SK-N-SH (cell line): ENCODE data around the gene MEIOC. TPM values are rescaled to one million over a fixed set of nuclear protein-coding genes. Genes with fewer than 3 reads are reported as not detected.

Experiments
- CTCF ChIA-PET: fragments of 300-600, 350-600 bp; formaldehyde crosslinking; extraction: SDS; loops from one replicate; lab custom pipeline; 2021; lab: Yijun Ruan, JAX
- POLR2A ChIA-PET: fragments of 350-600 bp; sonication (Branson Sonifier 250); formaldehyde crosslinking; extraction: SDS; loops from one replicate; lab custom pipeline; 2020; ENCODE audit warnings: antibody characterized with exemption, inconsistent platforms; lab: Yijun Ruan, JAX
- DNase-seq: peaks from one replicate; pipeline ENCODE4 v3.0.0; 2012
- H2AFZ ChIP-seq: fragments of 200-600 bp; sonication (generic); 2 replicates; pipeline ENCODE4 v1.8.1; 2016; ENCODE audit warnings: antibody characterized with exemption, mild to moderate bottlenecking, low read depth
- H3F3A ChIP-seq: fragments of 200-600 bp; sonication (generic); replicated peaks from 2 replicates; pipeline ENCODE3; 2016; ENCODE audit warnings: antibody characterized with exemption, mild to moderate bottlenecking; ENCODE audit not compliant: insufficient read depth
- H3K27ac ChIP-seq, 2 experiments: fragments of 200-500 bp in 1 of 2; fragments of 200-600 bp in 1 of 2; sonication (Bioruptor generic) in 1 of 2; sonication (generic), shearing (Covaris generic) in 1 of 2; 2 replicates each; pipeline versions ENCODE4 v1.5.1 to v1.6.1; 2014 to 2016; ENCODE audit warnings: low read depth in 2 of 2, inconsistent platforms in 1 of 2, low read length in 1 of 2, mild to moderate bottlenecking in 1 of 2, mixed read lengths in 1 of 2
- H3K27me3 ChIP-seq: fragments of 200-600 bp; sonication (generic), shearing (Covaris generic); 2 replicates; pipeline ENCODE4 v1.6.1; 2016; ENCODE audit warnings: mixed run types; ENCODE audit not compliant: insufficient read depth
- H3K36me3 ChIP-seq, 2 experiments: fragments of 200-500 bp in 1 of 2; fragments of 200-600 bp in 1 of 2; sonication (Bioruptor generic) in 1 of 2; sonication (generic) in 1 of 2; replicated peaks in 1 of 2; 2 replicates each; pipeline versions ENCODE3 to v1.5.1; 2014 to 2016; ENCODE audit warnings: low read length in 1 of 2, mild to moderate bottlenecking in 1 of 2; ENCODE audit not compliant: insufficient read depth in 2 of 2, control insufficient read depth in 1 of 2
- H3K4me1 ChIP-seq, 2 experiments: fragments of 200-500 bp in 1 of 2; fragments of 200-600 bp in 1 of 2; sonication (Bioruptor generic) in 1 of 2; sonication (generic), shearing (Covaris generic) in 1 of 2; 2 replicates each; pipeline versions ENCODE4 v1.5.1 to v1.6.1; 2014 to 2016; ENCODE audit warnings: low read depth in 1 of 2, low read length in 1 of 2, mixed run types in 1 of 2; ENCODE audit not compliant: insufficient read depth in 2 of 2, control insufficient read depth in 1 of 2
- H3K4me2 ChIP-seq: fragments of 200-600 bp; sonication (generic), shearing (Covaris generic); 2 replicates; pipeline ENCODE4 v1.6.1; 2017; ENCODE audit warnings: mixed run types
- H3K4me3 ChIP-seq, 2 experiments: fragments of 200-500 bp in 1 of 2; fragments of 200-600 bp in 1 of 2; sonication (Bioruptor generic) in 1 of 2; sonication (generic), shearing (Covaris generic) in 1 of 2; 2 replicates each; pipeline versions ENCODE4 v1.5.1 to v1.8.1; 2014 to 2016; ENCODE audit warnings: low read depth in 2 of 2, inconsistent platforms in 1 of 2, low read length in 1 of 2, mild to moderate bottlenecking in 1 of 2, mixed read lengths in 1 of 2, moderate library complexity in 1 of 2
- H3K79me2 ChIP-seq: fragments of 200-600 bp; sonication (generic); 2 replicates; pipeline ENCODE4 v1.8.1; 2017; ENCODE audit warnings: mild to moderate bottlenecking; ENCODE audit not compliant: insufficient read depth
- H3K9ac ChIP-seq: fragments of 200-600 bp; sonication (generic); 2 replicates; pipeline ENCODE4 v1.6.1; 2017; ENCODE audit warnings: mixed run types
- H3K9me2 ChIP-seq: fragments of 200-600 bp; sonication (generic); 2 replicates; pipeline ENCODE4 v1.6.1; 2017; ENCODE audit warnings: mixed run types
- H3K9me3 ChIP-seq: fragments of 200-600 bp; sonication (generic); 2 replicates; pipeline ENCODE4 v1.6.1; 2017; ENCODE audit warnings: mixed run types, mild to moderate bottlenecking, moderate library complexity
- H4K20me1 ChIP-seq: fragments of 200-600 bp; sonication (generic); 2 replicates; pipeline ENCODE4 v1.6.1; 2017; ENCODE audit warnings: mild to moderate bottlenecking, mixed run types; ENCODE audit not compliant: insufficient read depth
- EP300 ChIP-seq, 2 experiments: IDR thresholded peaks; 2 replicates each; pipeline versions ENCODE4 v1.4.0 to v1.6.1; 2012; ENCODE audit warnings: borderline replicate concordance in 1 of 2, low read depth in 1 of 2, low read length in 1 of 2
- GABPA ChIP-seq: IDR thresholded peaks from 2 replicates; pipeline ENCODE4 v1.4.0; 2012; ENCODE audit warnings: low read depth, mild to moderate bottlenecking
- GATA2 ChIP-seq: sonication (generic); formaldehyde crosslinking; IDR thresholded peaks from 2 replicates; pipeline ENCODE4 v1.5.0; 2020; ENCODE audit warnings: mild to moderate bottlenecking, missing genetic modification reagents
- IRF3 ChIP-seq: fragments of 150-350 bp; IDR thresholded peaks from 2 replicates; pipeline ENCODE4 v1.6.1; 2016; ENCODE audit warnings: mild to moderate bottlenecking, low read depth, low read length
- JUND ChIP-seq: IDR thresholded peaks from 2 replicates; pipeline ENCODE4 v1.4.0; 2012
- MXI1 ChIP-seq: IDR thresholded peaks from 2 replicates; pipeline ENCODE4 v1.6.1; 2012; ENCODE audit warnings: mild to moderate bottlenecking, low read depth, low read length, improper control_type of control experiment
- RAD21 ChIP-seq: IDR thresholded peaks from 2 replicates; pipeline ENCODE4 v1.6.1; 2012; ENCODE audit warnings: mild to moderate bottlenecking, low read length
- RCOR1 ChIP-seq: fragments of 150-350 bp; IDR thresholded peaks from 2 replicates; pipeline ENCODE4 v1.6.1; 2017; ENCODE audit warnings: antibody characterized with exemption, low read length
- REST ChIP-seq: IDR thresholded peaks from 2 replicates; pipeline ENCODE4 v1.6.1; 2012; ENCODE audit warnings: mild to moderate bottlenecking, low read depth, low read length, moderate library complexity
- SIN3A ChIP-seq: IDR thresholded peaks from 2 replicates; pipeline ENCODE4 v1.6.1; 2012; ENCODE audit warnings: low read depth, mild to moderate bottlenecking, low read length, moderate library complexity, borderline replicate concordance
- USF2 ChIP-seq: fragments of 150-350 bp; IDR thresholded peaks from 2 replicates; pipeline ENCODE4 v1.6.1; 2017; ENCODE audit warnings: antibody characterized with exemption, low read length, low read depth, borderline replicate concordance
- WGBS: methylation state at CpG from one replicate; pipeline ENCODE4 v1.1.6; 2017; ENCODE audit warnings: low lambda C conversion rate; 5-methylcytosine and 5-hydroxymethylcytosine counted together
- polyA plus RNA-seq, 3 experiments: library from polyadenylated mRNA; depleted of rRNA; stranded (reverse); fragments of >200 nt; gene quantifications; 2 replicates each; pipeline ENCODE4 v1.2.3, GENCODE V29; 2012

MEIOC gene
- polyA plus RNA-seq, 1 of the 3 experiments (the other 2 are of a cell fraction): 1.3 TPM

GRCh38 chr17:44607836-44608690 lies 48.2 kb upstream of the MEIOC start (continued):
- TF ChIP-seq REST: no peak
- TF ChIP-seq JUND: no peak
- TF ChIP-seq GABPA: no peak
- TF ChIP-seq IRF3: no peak
- TF ChIP-seq SIN3A: no peak
- TF ChIP-seq EP300 (IDR thresholded peaks at IDR 0.05; ENCODE audit: borderline replicate concordance in 1 of 2, low read depth in 1 of 2, low read length in 1 of 2): peak in 1 of 2 experiments; percentile 86; a peak in 1 of 4 replicates
- TF ChIP-seq RCOR1: peak; percentile 44; the same call in 1 of the 2 replicates
- TF ChIP-seq, all 33 proteins: peak for 11

- DNase-seq: peak; percentile 69
- POLR2A ChIA-PET: interaction anchor here (1.6 kb wide), 1 partner anchor 52 kb away, joined by 5 read pairs; the partner anchor contains the start of gene FZD2
- H3K4me3 ChIP-seq: no peak overlapping the region
- no peaks in the 10 kb centered on the region for H4K20me1 ChIP-seq
- H3K9me3 ChIP-seq: no peaks in the 10 kb centered on the region
- no peak overlapping the region for H3K9ac ChIP-seq
- peak overlapping the region; percentile 74; the same call in 1 of the 2 replicates for H2AFZ ChIP-seq
- H3K27ac ChIP-seq: peak overlapping the region; percentile 69 to 93; a peak in 3 of 4 replicates
- TF ChIP-seq USF2 (no peak), MXI1 (0 out of 2 replicates have a peak, but pooled peaks have one; percentile 20), GATA2 (CRISPR knock-in tag) (peak; percentile 83), RAD21 (no peak)
- no peaks in the 10 kb centered on the region for H3K36me3 ChIP-seq
- 89% methylated on average over 3 of the region's 6 CpGs for WGBS
- peak overlapping the region; percentile 70 for H3K4me2 ChIP-seq
- no peaks in the 10 kb centered on the region for H3K79me2 ChIP-seq
- H3K4me1 ChIP-seq: peaks cover 20 to 30% of the 10 kb centered on the region in 2 experiments
- CTCF ChIA-PET: interaction anchor here (0.6 to 3.6 kb wide), 7 partner anchors 17 to 76 kb away, joined by 3 to 14 read pairs (median 4); no protein-coding TSS in a partner anchor
- H3F3A ChIP-seq: no peaks in the 10 kb centered on the region
- no peaks in the 10 kb centered on the region for H3K9me2 ChIP-seq
- H3K27me3 ChIP-seq: no peaks in the 10 kb centered on the region
These were observed 47.4 kb upstream of the MEIOC start for GRCh38 chr17:44608727-44609435.
